Measurements from ENCODE around the gene ACAA2. TPM values are rescaled to one million over a fixed set of nuclear protein-coding genes. Genes with fewer than 3 reads are reported as not detected.
"Not testable (repeated sequence)": the region's sequence is repeated elsewhere in the genome, so short reads cannot be mapped to it uniquely, and the experiment has no call there.

ACAA2 gene
- total RNA-seq, 1 donor from 2014 or later = 100 TPM

- DNase-seq (ENCODE audit: low spot score, unreplicated experiment) = no peak
- Mint-ChIP-seq H3K27ac (no peak overlapping the region), H3K4me3 (ENCODE audit: low read depth) (no peak overlapping the region), H3K36me3 (ENCODE audit: insufficient read depth) (peaks cover 31% of the 10 kb centered on the region), H3K27me3 (no peaks in the 10 kb centered on the region), H3K4me1 (ENCODE audit: low read depth) (peaks cover 5% of the 10 kb centered on the region), H3K9me3 (ENCODE audit: low read depth) (no peaks in the 10 kb centered on the region)
- no peak for TF ChIP-seq CTCF (IDR thresholded peaks at IDR 0.05; ENCODE audit: unreplicated experiment)
These were observed 27.2 kb downstream of the ACAA2 start for GRCh38 chr18:49786019-49786720.

GRCh38 chr18:49784427-49785185 is 28.7 kb downstream of the ACAA2 start:
- H3K36me3 Mint-ChIP-seq (ENCODE audit: insufficient read depth) = peaks cover 35% of the 10 kb centered on the region
- H3K4me1 Mint-ChIP-seq (ENCODE audit: low read depth) = peaks cover 5% of the 10 kb centered on the region
- H3K4me3 Mint-ChIP-seq (ENCODE audit: low read depth) = no peak overlapping the region

GRCh38 chr18:49783631-49784030 is 29.7 kb downstream of the ACAA2 start:
- not testable (repeated sequence) for H3K27me3 Mint-ChIP-seq; H3K9me3 Mint-ChIP-seq (ENCODE audit: low read depth); DNase-seq (ENCODE audit: low spot score, unreplicated experiment); H3K27ac Mint-ChIP-seq; H3K4me1 Mint-ChIP-seq (ENCODE audit: low read depth); H3K4me3 Mint-ChIP-seq (ENCODE audit: low read depth)
- peaks cover 44% of the 10 kb centered on the region for H3K36me3 Mint-ChIP-seq (ENCODE audit: insufficient read depth)

More at GRCh38 chr18:49784427-49785185, 28.7 kb downstream of the ACAA2 start:
- TF ChIP-seq CTCF (IDR thresholded peaks at IDR 0.05; ENCODE audit: unreplicated experiment) = no peak
- DNase-seq (ENCODE audit: low spot score, unreplicated experiment) = no peak
- Mint-ChIP-seq H3K9me3 (ENCODE audit: low read depth) (no peaks in the 10 kb centered on the region), H3K27me3 (no peaks in the 10 kb centered on the region), H3K27ac (no peak overlapping the region)

- Mint-ChIP-seq H3K27me3 (no peaks in the 10 kb centered on the region), H3K4me3 (ENCODE audit: low read depth) (no peak overlapping the region), H3K9me3 (ENCODE audit: low read depth) (peaks cover 25% of the 10 kb centered on the region), H3K36me3 (ENCODE audit: insufficient read depth) (peaks cover 56% of the 10 kb centered on the region), H3K4me1 (ENCODE audit: low read depth) (no peaks in the 10 kb centered on the region), H3K27ac (no peak overlapping the region)
- no peak for DNase-seq (ENCODE audit: low spot score, unreplicated experiment)
- TF ChIP-seq CTCF (IDR thresholded peaks at IDR 0.05; ENCODE audit: unreplicated experiment) = no peak
These were observed 34.4 kb downstream of the ACAA2 start for GRCh38 chr18:49778826-49779465.

- H3K9me3 Mint-ChIP-seq (ENCODE audit: low read depth) = no peaks in the 10 kb centered on the region
- no peaks in the 10 kb centered on the region for H3K4me1 Mint-ChIP-seq (ENCODE audit: low read depth)
- peaks cover 2% of the 10 kb centered on the region for H3K27me3 Mint-ChIP-seq
- TF ChIP-seq CTCF (IDR thresholded peaks at IDR 0.05; ENCODE audit: unreplicated experiment) = no peak
- H3K4me3 Mint-ChIP-seq (ENCODE audit: low read depth) = no peak overlapping the region
- H3K36me3 Mint-ChIP-seq (ENCODE audit: insufficient read depth) = no peaks in the 10 kb centered on the region
- DNase-seq (ENCODE audit: low spot score, unreplicated experiment) = no peak
- H3K27ac Mint-ChIP-seq = no peak overlapping the region
These were observed 44.1 kb downstream of the ACAA2 start for GRCh38 chr18:49769047-49769728.

Data from progenitor cell of endocrine pancreas (in vitro differentiated cells).